ENCODE measurements around the gene MSH2.

GRCh38 chr2:47456851-47457250 lies 53.9 kb downstream of the MSH2 start:
- TF ChIP-seq, protein P1, sequence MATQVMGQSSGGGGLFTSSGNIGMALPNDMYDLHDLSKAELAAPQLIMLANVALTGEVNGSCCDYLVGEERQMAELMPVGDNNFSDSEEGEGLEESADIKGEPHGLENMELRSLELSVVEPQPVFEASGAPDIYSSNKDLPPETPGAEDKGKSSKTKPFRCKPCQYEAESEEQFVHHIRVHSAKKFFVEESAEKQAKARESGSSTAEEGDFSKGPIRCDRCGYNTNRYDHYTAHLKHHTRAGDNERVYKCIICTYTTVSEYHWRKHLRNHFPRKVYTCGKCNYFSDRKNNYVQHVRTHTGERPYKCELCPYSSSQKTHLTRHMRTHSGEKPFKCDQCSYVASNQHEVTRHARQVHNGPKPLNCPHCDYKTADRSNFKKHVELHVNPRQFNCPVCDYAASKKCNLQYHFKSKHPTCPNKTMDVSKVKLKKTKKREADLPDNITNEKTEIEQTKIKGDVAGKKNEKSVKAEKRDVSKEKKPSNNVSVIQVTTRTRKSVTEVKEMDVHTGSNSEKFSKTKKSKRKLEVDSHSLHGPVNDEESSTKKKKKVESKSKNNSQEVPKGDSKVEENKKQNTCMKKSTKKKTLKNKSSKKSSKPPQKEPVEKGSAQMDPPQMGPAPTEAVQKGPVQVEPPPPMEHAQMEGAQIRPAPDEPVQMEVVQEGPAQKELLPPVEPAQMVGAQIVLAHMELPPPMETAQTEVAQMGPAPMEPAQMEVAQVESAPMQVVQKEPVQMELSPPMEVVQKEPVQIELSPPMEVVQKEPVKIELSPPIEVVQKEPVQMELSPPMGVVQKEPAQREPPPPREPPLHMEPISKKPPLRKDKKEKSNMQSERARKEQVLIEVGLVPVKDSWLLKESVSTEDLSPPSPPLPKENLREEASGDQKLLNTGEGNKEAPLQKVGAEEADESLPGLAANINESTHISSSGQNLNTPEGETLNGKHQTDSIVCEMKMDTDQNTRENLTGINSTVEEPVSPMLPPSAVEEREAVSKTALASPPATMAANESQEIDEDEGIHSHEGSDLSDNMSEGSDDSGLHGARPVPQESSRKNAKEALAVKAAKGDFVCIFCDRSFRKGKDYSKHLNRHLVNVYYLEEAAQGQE (IDR thresholded peaks at IDR 0.05; ENCODE audit: insufficient read depth in 1 of 2, low read depth in 2 of 2, low read length in 2 of 2): no peak
- TF ChIP-seq TAF1 (IDR thresholded peaks at IDR 0.05; ENCODE audit: borderline replicate concordance, insufficient read depth, low read length) (no peak), SIN3A (IDR thresholded peaks at IDR 0.05; ENCODE audit: borderline replicate concordance, insufficient read depth, low read length) (no peak)

Measured in PFSK-1 (cell line).